Psoas muscle (tissue), 8 donors: ENCODE results near the gene CNTFR. TPM values are rescaled to one million over a fixed set of nuclear protein-coding genes. Genes with fewer than 3 reads are reported as not detected.

Source experiments
- ATAC-seq, 4 donors: fragments of 200-7000 bp; cut with Tn5 transposase; one replicate each; pipeline ENCODE4 v1.9.1; 2020; ENCODE audit warnings: moderate library complexity in 3 of 4, mild to moderate bottlenecking in 2 of 4
- DNase-seq, 2 donors: peaks; one replicate each; pipeline ENCODE4 v3.0.0-alpha.2; 2020
- H3K27ac ChIP-seq: fragments of 200-600 bp; one replicate; pipeline ENCODE4 v1.8.0; 2022
- H3K27me3 ChIP-seq, 3 donors: fragments of 200-600 bp in 1 of 3; one replicate each; pipeline versions ENCODE4 v1.6.1 to v1.8.0; 2013 to 2022; ENCODE audit warnings: low read length in 2 of 3, mild to moderate bottlenecking in 2 of 3, moderate library complexity in 1 of 3; ENCODE audit not compliant: insufficient read depth in 3 of 3
- H3K36me3 ChIP-seq, 2 donors: fragments of 200-600 bp in 1 of 2; one replicate each; pipeline versions ENCODE4 v1.6.1 to v1.8.0; 2013 to 2022; ENCODE audit warnings: low read depth in 1 of 2, mild to moderate bottlenecking in 1 of 2, moderate library complexity in 1 of 2; ENCODE audit not compliant: insufficient read depth in 1 of 2
- H3K4me1 ChIP-seq: fragments of 200-600 bp; one replicate; pipeline ENCODE4 v1.8.0; 2022
- H3K4me3 ChIP-seq: fragments of 200-600 bp; one replicate; pipeline ENCODE4 v1.8.0; 2022; ENCODE audit warnings: mild to moderate bottlenecking
- H3K9me3 ChIP-seq: fragments of 200-600 bp; one replicate; pipeline ENCODE4 v1.8.0; 2022
- WGBS, 3 donors: extraction: QIAGEN DNeasy Blood & Tissue Kit; methylation state at CpG; one replicate each; pipeline versions ENCODE4 v1.1.6 to v1.1.7; 2013; 5-methylcytosine and 5-hydroxymethylcytosine counted together
- intact Hi-C, 2 donors: fragments of 100-400 bp; cut with DNase I; formaldehyde crosslinking; loops; one replicate each; pipeline versions ENCODE4 v1.11.0 to v1.14.2; 2022
- polyA plus RNA-seq, 3 donors: library from polyadenylated mRNA; stranded (reverse); fragments of 200-250 nt; gene quantifications; one replicate each; pipeline ENCODE4 v1.2.3, GENCODE V29; 2013
- total RNA-seq, 4 donors: library from RNA; stranded (reverse); fragmentation: NEBNext Ultra II Directional in 2 of 4; extraction: Animal tissue kit (Norgen Biotek cat#: 25700) in 2 of 4; gene quantifications; one replicate each; pipeline versions ENCODE4 v1.2.1 to v1.2.4, GENCODE V29; 2021 to 2023
- TF ChIP-seq, protein P1 (sequence below): fragments of 200-600 bp; IDR thresholded peaks from one replicate; pipeline ENCODE4 v1.8.0; 2022; ENCODE audit warnings: antibody characterized with exemption
- donor health status: healthy with polysubstance abuse.
- donor health status: DM: no; HTN: no; CAD: no; lungs with moderate emphysema.
- donor health status: Bipolar disorder and iron deficiency.
- donor health status: healthy.
- donor health status: DM: yes; HTN: yes; CAD: no.
- donor health status: DM: no; HTN: no; CAD: no.
- donor health status: DM: no; HTN: no; CAD: no.
- donor health status: DM: yes; HTN: yes; CAD: no.

Gene CNTFR
- total and polyA plus RNA-seq, 7 donors = 32.3 to 97.4 (median 64.4) TPM

DNA sequence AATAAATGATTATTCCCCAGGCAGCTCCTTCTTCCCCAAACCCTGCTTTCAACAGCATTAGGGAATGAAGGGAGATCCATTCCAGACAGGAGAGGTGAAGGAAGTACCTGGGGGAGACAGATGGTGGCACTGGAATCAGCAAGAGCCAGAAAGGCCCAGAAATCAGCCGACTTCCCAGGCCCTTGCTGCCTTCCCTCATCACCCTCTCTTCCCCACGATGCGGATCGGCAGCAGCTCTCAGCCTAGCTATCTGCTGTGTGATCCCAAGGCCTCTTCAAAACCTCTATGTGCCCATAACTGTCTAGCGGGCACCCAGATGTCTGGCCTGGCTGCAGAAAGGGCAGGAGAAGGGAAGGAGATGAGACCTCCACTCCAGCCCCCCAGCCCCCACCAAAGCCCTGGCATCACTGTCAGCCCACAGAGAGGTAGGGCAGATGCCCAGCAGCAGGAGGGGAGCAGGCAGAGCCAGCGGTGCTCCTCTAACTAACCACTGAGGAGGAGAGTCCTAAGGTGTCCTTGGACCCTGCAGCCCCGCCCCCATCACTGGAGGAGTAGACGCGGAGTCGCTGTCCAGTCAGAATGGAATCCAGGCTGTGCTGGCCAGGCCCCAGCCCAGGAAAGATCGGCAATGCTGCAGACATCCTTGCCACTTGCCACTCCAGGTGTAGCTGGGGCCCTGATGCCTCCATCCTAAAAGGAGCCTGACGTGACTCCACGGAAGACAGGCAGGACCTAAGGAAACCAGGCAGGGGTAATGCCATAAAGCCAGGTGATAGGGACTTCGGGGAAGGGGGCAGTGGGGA is 12.7 kb downstream of the CNTFR start:
- Histone ChIP-seq H3K4me3 (no peak overlapping the region), H3K36me3 (peaks cover 0 to 30% of the 10 kb centered on the region in 2 donors), H3K27ac (no peak overlapping the region), H3K4me1 (peaks cover 9% of the 10 kb centered on the region), H3K9me3 (no peaks in the 10 kb centered on the region), H3K27me3 (peaks cover 0 to 4% (median 2%) of the 10 kb centered on the region in 3 donors)
- intact Hi-C loops = no loop called here
- DNase-seq (no peak), ATAC-seq (no peak)
- TF ChIP-seq, protein P1, sequence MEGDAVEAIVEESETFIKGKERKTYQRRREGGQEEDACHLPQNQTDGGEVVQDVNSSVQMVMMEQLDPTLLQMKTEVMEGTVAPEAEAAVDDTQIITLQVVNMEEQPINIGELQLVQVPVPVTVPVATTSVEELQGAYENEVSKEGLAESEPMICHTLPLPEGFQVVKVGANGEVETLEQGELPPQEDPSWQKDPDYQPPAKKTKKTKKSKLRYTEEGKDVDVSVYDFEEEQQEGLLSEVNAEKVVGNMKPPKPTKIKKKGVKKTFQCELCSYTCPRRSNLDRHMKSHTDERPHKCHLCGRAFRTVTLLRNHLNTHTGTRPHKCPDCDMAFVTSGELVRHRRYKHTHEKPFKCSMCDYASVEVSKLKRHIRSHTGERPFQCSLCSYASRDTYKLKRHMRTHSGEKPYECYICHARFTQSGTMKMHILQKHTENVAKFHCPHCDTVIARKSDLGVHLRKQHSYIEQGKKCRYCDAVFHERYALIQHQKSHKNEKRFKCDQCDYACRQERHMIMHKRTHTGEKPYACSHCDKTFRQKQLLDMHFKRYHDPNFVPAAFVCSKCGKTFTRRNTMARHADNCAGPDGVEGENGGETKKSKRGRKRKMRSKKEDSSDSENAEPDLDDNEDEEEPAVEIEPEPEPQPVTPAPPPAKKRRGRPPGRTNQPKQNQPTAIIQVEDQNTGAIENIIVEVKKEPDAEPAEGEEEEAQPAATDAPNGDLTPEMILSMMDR = no peak
- WGBS, 3 donors = 73 to 74% (median 74%) methylated on average over 14 of the region's 14 CpGs

DNA sequence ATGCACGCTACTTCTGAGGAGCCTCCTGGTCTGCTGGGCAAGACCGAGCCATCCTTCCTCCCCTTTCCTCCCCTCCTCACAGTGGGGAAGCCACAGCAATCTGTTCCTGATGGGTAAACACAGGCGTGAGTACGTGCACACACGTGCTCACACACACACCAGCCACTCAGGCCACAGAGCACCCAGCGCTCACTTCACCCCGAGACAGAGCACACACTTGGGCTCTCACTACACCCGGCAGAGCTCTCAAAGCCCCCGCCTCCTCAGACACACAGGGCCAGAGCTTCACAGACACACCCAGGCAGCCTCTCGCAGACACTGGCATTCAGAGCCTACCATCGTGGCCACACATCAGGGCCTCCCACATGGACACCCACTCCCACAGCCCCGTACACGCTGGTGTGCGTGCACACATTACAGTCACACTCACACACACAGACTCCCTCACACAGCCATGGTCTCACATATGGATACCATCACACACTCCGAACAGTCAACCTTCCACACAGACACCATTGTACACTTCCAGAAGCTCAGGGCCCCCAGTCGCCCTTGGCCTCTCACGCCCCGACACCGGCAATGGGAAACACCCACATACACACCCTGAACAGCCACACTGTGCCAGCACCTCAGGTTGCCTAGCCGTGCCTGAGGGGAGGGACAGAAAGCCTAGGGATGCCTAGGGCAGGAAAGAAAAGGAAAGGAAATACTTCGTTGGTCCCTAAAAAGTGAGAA is 13.5 kb downstream of the CNTFR start:
- no peak for DNase-seq
- Histone ChIP-seq H3K9me3 (no peaks in the 10 kb centered on the region), H3K27me3 (peaks cover 0 to 4% (median 2%) of the 10 kb centered on the region in 3 donors), H3K36me3 (peaks cover 0 to 25% of the 10 kb centered on the region in 2 donors), H3K27ac (no peak overlapping the region), H3K4me1 (peaks cover 12% of the 10 kb centered on the region), H3K4me3 (no peak overlapping the region)
- ATAC-seq = no peak
- TF ChIP-seq, protein P1 = no peak
- intact Hi-C loops = no loop called here
- 88 to 89% (median 89%) methylated on average over 21 of the region's 21 CpGs for WGBS, 3 donors

DNA sequence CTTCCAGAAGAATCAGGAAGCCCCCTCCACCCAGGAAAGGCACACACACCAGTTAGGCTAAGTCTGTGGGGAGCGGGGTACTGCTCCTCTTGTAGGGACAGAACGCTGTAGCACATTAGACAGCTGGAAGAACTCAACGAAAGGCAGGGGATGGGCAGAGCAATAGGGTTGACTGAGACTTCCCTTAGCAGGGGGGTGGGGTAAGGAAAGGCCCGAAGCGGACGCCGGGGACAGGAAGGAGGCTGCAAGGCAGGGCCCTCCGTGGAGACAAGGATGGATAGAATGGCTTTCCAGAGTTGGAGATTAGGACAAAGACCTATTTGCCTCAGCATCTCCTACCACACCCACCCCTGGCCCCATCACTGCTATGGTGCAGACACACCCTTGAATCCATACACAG is 14.3 kb downstream of the CNTFR start:
- ATAC-seq = no peak
- Histone ChIP-seq H3K4me3 (no peak overlapping the region), H3K4me1 (peaks cover 16% of the 10 kb centered on the region), H3K36me3 (peaks cover 0 to 17% of the 10 kb centered on the region in 2 donors), H3K9me3 (no peaks in the 10 kb centered on the region), H3K27ac (no peak overlapping the region), H3K27me3 (peaks cover 0 to 4% (median 0%) of the 10 kb centered on the region in 3 donors)
- TF ChIP-seq, protein P1 = no peak
- 60 to 67% (median 62%) methylated on average over 8 of the region's 8 CpGs for WGBS, 3 donors
- no peak for DNase-seq
- intact Hi-C loops = no loop called here

DNA sequence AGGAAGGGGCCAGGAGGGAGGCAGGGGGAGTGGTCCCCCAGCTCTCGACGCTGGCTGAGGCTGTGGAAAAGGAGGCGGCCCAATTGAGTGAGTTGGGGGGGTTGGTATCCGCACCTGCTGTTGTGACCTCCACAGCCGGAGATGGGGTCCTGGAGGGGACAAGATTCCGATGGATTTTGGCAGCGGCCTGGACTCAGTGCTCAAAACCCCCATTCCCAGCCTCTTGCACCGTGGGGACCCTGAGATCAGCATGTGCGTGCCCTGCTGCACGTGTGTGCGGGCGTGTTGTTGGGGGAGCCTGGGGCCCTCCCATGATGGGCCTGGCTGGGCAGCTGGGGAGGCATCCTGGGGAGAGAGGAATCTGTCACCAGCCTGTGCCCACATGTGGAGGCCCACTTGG is 15.0 kb downstream of the CNTFR start:
- no peak for DNase-seq
- TF ChIP-seq, protein P1 = no peak
- intact Hi-C loops = no loop called here
- H3K4me3 ChIP-seq = no peak overlapping the region
- peaks cover 20% of the 10 kb centered on the region for H3K4me1 ChIP-seq
- peaks cover 0 to 12% of the 10 kb centered on the region in 2 donors for H3K36me3 ChIP-seq
- 91 to 92% (median 92%) methylated on average over 12 of the region's 12 CpGs for WGBS, 3 donors
- H3K9me3 ChIP-seq = no peaks in the 10 kb centered on the region
- ATAC-seq = no peak
- peaks cover 0 to 4% (median 0%) of the 10 kb centered on the region in 3 donors for H3K27me3 ChIP-seq
- no peak overlapping the region for H3K27ac ChIP-seq
